Fibroblast of the aortic adventitia (primary cell): ENCODE data around the gene LRRIQ3. TPM values are rescaled to one million over a fixed set of nuclear protein-coding genes. Genes with fewer than 3 reads are reported as not detected.

ENCODE experiments used
- DNase-seq: peaks from one replicate; pipeline ENCODE4 v3.0.0-alpha.2; 2010; ENCODE audit warnings: low read depth
- H3K4me3 ChIP-seq: 2 replicates; pipeline ENCODE4 v1.5.1; 2011; ENCODE audit warnings: low read depth, mild to moderate bottlenecking, control low read depth, low read length, moderate library complexity
- CTCF ChIP-seq: IDR thresholded peaks from 2 replicates; pipeline ENCODE4 v1.5.1; 2011; ENCODE audit warnings: mild to moderate bottlenecking, low read length, control low read depth, inconsistent platforms; ENCODE audit not compliant: insufficient read depth
- total RNA-seq: library from RNA; depleted of rRNA; stranded (reverse); fragments of >200 nt; gene quantifications from 2 replicates; pipeline ENCODE4 v1.2.3, GENCODE V29; 2012; ENCODE audit warnings: low replicate concordance

The LRRIQ3 gene
- total RNA-seq, 1 donor = 1.4 TPM

GRCh38 chr1:74057719-74058118, 140.3 kb downstream of the LRRIQ3 start:
- no peak overlapping the region for H3K4me3 ChIP-seq
- TF ChIP-seq CTCF = no peak
- no peak for DNase-seq

GRCh38 chr1:74053407-74053806, 144.6 kb downstream of the LRRIQ3 start:
- no peak for TF ChIP-seq CTCF
- no peak overlapping the region for H3K4me3 ChIP-seq
- DNase-seq = no peak

GRCh38 chr1:74050386-74050785, 147.6 kb downstream of the LRRIQ3 start:
- TF ChIP-seq CTCF = no peak
- H3K4me3 ChIP-seq = no peak overlapping the region
- DNase-seq = no peak

GRCh38 chr1:74038042-74038441, 159.9 kb downstream of the LRRIQ3 start:
- H3K4me3 ChIP-seq = no peak overlapping the region
- no peak for TF ChIP-seq CTCF
- DNase-seq = no peak

GRCh38 chr1:74012583-74012982, 185.4 kb downstream of the LRRIQ3 start:
- no peak for DNase-seq
- TF ChIP-seq CTCF = no peak
- H3K4me3 ChIP-seq = no peak overlapping the region

DNA sequence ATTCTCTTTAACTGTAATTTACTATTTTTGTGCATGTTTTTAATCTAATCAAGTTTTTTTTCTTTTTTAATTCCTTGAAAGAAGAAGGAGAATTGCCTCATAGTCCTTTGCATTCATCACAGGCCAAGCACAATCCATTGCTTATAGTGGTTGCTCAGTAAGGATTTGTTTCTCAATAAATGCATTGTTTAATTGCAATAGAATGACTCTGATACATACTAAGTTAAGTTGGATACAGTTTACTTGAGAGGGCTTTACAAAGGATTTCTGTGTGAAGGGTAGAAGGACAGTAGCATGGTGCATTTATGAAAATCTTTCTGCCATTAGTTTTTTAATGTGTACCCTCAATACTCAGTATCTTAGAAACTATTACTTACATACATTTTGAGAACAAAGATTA, 186.2 kb downstream of the LRRIQ3 start:
- H3K4me3 ChIP-seq = no peak overlapping the region
- no peak for TF ChIP-seq CTCF
- DNase-seq = no peak

- H3K4me3 ChIP-seq = no peak overlapping the region
- no peak for DNase-seq
- TF ChIP-seq CTCF = no peak
Observed at GRCh38 chr1:74010206-74010605, 187.8 kb downstream of the LRRIQ3 start.
